Mesodermal cell (in vitro differentiated cells): ENCODE data around the gene GUCA1A.
"Not testable (repeated sequence)": the region's sequence is repeated elsewhere in the genome, so short reads cannot be mapped to it uniquely, and the experiment has no call there.

Experiments
- H3K27ac ChIP-seq: 2 replicates; pipeline ENCODE4 v1.7.0; 2013; ENCODE audit warnings: mild to moderate bottlenecking, low read depth, low read length, moderate library complexity; ENCODE audit not compliant: severe bottlenecking
- H3K36me3 ChIP-seq: 2 replicates; pipeline ENCODE4 v1.7.1; 2013; ENCODE audit warnings: mild to moderate bottlenecking, low read length, moderate library complexity; ENCODE audit not compliant: control insufficient read depth, insufficient read depth
- H3K4me1 ChIP-seq: one replicate; pipeline ENCODE4 v1.7.1; 2013; ENCODE audit warnings: mild to moderate bottlenecking, low read length; ENCODE audit not compliant: insufficient read depth, control insufficient read depth, poor library complexity, severe bottlenecking
- H3K4me3 ChIP-seq: 2 replicates; pipeline ENCODE4 v1.7.0; 2013; ENCODE audit warnings: low read length, control low read depth, mild to moderate bottlenecking; ENCODE audit not compliant: insufficient read depth, poor library complexity, severe bottlenecking; ENCODE audit errors: extremely low read depth
- H3K9me3 ChIP-seq: 2 replicates; pipeline ENCODE4 v1.7.1; 2013; ENCODE audit warnings: mild to moderate bottlenecking, low read length, moderate library complexity; ENCODE audit not compliant: control insufficient read depth
- WGBS, 2 experiments: methylation state at CpG; one replicate each; pipeline ENCODE4 v1.1.5; 2013; ENCODE audit warnings: missing lambda C conversion rate in 2 of 2; ENCODE audit not compliant: insufficient coverage in 2 of 2; 5-methylcytosine and 5-hydroxymethylcytosine counted together

GUCA1A gene

GRCh38 chr6:42147138-42147562 is 26.0 kb upstream of the GUCA1A start:
- H3K27ac ChIP-seq: no peak overlapping the region
- no peaks in the 10 kb centered on the region for H3K36me3 ChIP-seq
- no peaks in the 10 kb centered on the region for H3K9me3 ChIP-seq
- H3K4me1 ChIP-seq: no peaks in the 10 kb centered on the region
- 95 to 100% methylated on average over 4 to 6 of the region's 10 CpGs for WGBS, 2 experiments
- H3K4me3 ChIP-seq: no peak overlapping the region

GRCh38 chr6:42148058-42148457 is 25.1 kb upstream of the GUCA1A start:
- WGBS, 2 experiments: 82 to 86% methylated on average over 3 of the region's 3 CpGs
- Histone ChIP-seq H3K9me3 (no peaks in the 10 kb centered on the region), H3K4me1 (no peaks in the 10 kb centered on the region), H3K36me3 (no peaks in the 10 kb centered on the region), H3K4me3 (no peak overlapping the region), H3K27ac (no peak overlapping the region)

DNA sequence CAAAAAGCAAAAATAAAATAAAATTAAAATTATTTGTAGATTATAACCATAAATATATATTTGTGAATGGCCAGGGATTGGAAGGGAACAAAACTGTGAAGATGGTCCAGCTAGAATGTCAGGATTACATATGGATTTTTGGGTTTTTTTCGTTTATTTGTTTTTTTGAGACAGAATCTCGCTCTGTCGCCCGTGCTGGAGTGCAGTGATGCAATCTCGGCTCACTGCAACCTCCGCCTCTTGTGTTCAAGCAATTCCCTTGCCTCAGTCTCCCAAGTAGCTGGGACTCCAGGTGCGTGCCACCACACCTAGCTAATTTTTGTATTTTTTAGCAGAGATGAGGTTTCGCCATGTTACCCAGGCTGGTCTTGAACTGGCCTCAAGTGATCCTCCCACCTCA is 22.9 kb upstream of the GUCA1A start:
- Histone ChIP-seq H3K36me3 (no peaks in the 10 kb centered on the region), H3K9me3 (no peaks in the 10 kb centered on the region), H3K27ac (no peak overlapping the region), H3K4me1 (no peaks in the 10 kb centered on the region), H3K4me3 (no peak overlapping the region)
- 89 to 90% methylated on average over 8 of the region's 8 CpGs for WGBS, 2 experiments

GRCh38 chr6:42152024-42152423 is 21.1 kb upstream of the GUCA1A start:
- Histone ChIP-seq H3K36me3 (no peaks in the 10 kb centered on the region), H3K4me3 (no peak overlapping the region), H3K9me3 (no peaks in the 10 kb centered on the region), H3K27ac (no peak overlapping the region), H3K4me1 (no peaks in the 10 kb centered on the region)
- 75 to 91% methylated on average over 2 to 7 of the region's 8 CpGs for WGBS, 2 experiments

DNA sequence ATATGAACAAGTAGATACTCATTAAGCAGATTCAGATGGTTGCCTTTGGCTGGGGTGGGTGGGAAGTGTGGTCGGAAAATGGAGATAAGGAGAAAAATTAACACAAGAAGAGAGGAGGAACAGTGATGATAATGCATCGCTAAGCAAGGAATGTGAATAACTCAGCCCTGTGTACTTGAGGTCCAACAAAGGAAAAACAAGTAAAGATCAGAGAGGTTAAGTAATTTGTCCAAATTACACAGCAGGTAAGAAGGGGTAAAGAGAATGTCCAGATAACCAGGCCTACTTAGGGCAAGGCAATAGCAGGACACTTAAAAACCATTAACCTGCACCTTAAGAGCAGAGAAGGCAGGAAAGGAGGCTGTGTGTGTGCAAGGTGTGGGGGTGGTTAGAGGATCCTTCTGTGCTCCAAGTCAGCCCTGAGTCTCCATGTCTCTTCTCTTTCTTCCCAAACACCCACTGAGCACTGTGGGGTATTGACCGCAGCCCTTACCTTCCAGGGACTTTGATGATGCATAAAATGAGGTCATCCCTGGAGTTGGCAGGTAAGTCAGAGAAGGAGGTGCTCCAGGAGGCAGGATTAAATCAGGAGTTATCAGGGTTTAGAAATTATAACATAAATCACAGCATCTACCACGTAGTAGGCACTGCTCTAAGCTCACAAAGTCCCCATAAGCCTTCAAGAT is 20.5 kb upstream of the GUCA1A start:
- H3K4me3 ChIP-seq, H3K36me3 ChIP-seq, H3K27ac ChIP-seq, H3K9me3 ChIP-seq, H3K4me1 ChIP-seq: not testable (repeated sequence)
- 92 to 100% methylated on average over 2 of the region's 4 CpGs for WGBS, 2 experiments

- WGBS, 2 experiments: 86 to 100% methylated on average over 3 of the region's 5 CpGs
- H3K36me3 ChIP-seq: no peaks in the 10 kb centered on the region
- no peaks in the 10 kb centered on the region for H3K9me3 ChIP-seq
- no peak overlapping the region for H3K4me3 ChIP-seq
- no peak overlapping the region for H3K27ac ChIP-seq
- peaks cover 4% of the 10 kb centered on the region for H3K4me1 ChIP-seq
Observed at GRCh38 chr6:42153921-42154320, 19.2 kb upstream of the GUCA1A start.

DNA sequence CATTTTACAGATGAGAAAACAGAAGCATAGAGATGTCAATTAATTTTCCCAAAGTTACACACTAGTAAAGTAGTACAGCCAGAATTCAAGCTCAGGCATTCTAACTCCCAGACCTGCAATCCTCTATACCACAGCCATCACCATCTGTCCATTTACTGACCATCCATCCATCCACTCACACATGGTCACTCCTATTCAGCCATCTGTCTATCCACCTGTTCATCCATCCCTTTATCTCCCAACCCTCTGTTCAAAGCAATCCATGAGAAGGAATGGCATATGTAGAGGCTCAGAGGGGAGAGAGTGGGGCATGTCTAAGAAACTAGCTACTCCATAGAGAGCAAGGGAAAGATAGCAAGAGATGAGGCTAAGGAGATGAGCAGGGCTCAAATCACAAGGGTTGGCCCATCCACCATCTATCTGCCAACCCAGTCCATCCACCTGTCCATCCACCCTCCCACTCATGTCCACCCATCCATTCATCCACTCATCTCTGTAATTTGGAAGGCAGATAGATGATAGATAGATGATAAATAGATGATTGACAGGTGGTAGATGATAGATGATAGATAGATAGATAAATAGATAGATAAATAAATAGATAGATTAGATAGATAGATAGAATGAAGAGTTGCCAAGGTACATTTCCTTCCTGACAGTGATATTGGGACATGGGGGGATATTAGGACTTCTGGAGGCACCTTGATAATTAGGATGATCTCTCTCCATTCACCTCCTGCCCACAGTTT is 18.5 kb upstream of the GUCA1A start:
- no peak overlapping the region for H3K27ac ChIP-seq

GRCh38 chr6:42155293-42155692 is 17.9 kb upstream of the GUCA1A start:
- Histone ChIP-seq H3K4me1 (peaks cover 4% of the 10 kb centered on the region), H3K27ac (no peak overlapping the region), H3K36me3 (no peaks in the 10 kb centered on the region), H3K4me3 (no peak overlapping the region), H3K9me3 (no peaks in the 10 kb centered on the region)
- 94 to 100% methylated on average over 2 to 3 of the region's 4 CpGs for WGBS, 2 experiments

More for the DNA sequence above, 18.5 kb upstream of the GUCA1A start:
- Histone ChIP-seq H3K36me3 (no peaks in the 10 kb centered on the region), H3K4me3 (no peak overlapping the region), H3K4me1 (peaks cover 4% of the 10 kb centered on the region), H3K9me3 (no peaks in the 10 kb centered on the region)

- H3K27ac ChIP-seq: no peak overlapping the region
- H3K9me3 ChIP-seq: no peaks in the 10 kb centered on the region
- H3K36me3 ChIP-seq: no peaks in the 10 kb centered on the region
- H3K4me3 ChIP-seq: no peak overlapping the region
- H3K4me1 ChIP-seq: peaks cover 4% of the 10 kb centered on the region
- 83 to 90% methylated on average over 2 of the region's 3 CpGs for WGBS, 2 experiments
Observed at GRCh38 chr6:42156638-42157037, 16.5 kb upstream of the GUCA1A start.

DNA sequence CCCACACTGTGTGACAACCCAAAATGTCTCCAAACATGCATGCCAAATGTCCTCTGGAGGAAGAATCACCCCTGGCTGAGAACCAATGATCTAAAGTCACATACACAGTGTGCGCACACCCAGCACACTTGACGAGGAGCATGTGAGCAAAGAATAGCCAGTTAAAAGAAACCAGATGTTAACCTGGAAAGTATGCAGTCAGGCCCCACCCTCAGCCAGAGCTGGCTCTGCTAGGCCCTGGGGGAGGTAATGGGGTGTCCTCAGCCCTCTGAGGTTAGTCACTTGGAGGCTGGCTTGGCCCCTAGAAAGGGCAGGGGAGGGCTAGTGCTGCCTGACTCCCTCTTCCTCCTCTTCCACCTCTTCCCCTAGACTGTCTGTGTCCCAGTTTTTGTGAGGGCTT is 15.2 kb upstream of the GUCA1A start:
- peaks cover 8% of the 10 kb centered on the region for H3K4me1 ChIP-seq
- H3K27ac ChIP-seq: no peak overlapping the region
- 89% methylated on average over 2 of the region's 2 CpGs; no CpG with 5 or more reads in 1 of the 2 experiments for WGBS, 2 experiments
- H3K9me3 ChIP-seq: no peaks in the 10 kb centered on the region
- no peak overlapping the region for H3K4me3 ChIP-seq
- no peaks in the 10 kb centered on the region for H3K36me3 ChIP-seq

- no peak overlapping the region for H3K4me3 ChIP-seq
- no peaks in the 10 kb centered on the region for H3K9me3 ChIP-seq
- peaks cover 8% of the 10 kb centered on the region for H3K4me1 ChIP-seq
- H3K36me3 ChIP-seq: no peaks in the 10 kb centered on the region
- 79 to 80% methylated on average over 1 of the region's 2 CpGs for WGBS, 2 experiments
- H3K27ac ChIP-seq: no peak overlapping the region
Observed at GRCh38 chr6:42158631-42159030, 14.5 kb upstream of the GUCA1A start.
